AG08396 (cell line): ENCODE results near the gene SMYD2.

Experiments
- DNase-seq: peaks from one replicate; pipeline ENCODE4 v3.0.0; 2012; ENCODE audit warnings: low spot score, mixed read lengths

Gene SMYD2

GRCh38 chr1:214281021-214281719, at the start of gene SMYD2:
SMYD2 (plus strand) TSS chr1:214281159; CDS start chr1:214281255, 96 bp downstream.
- DNase-seq: peak; percentile 83

- no peak for DNase-seq
Measured at GRCh38 chr1:214233856-214234634, 46.9 kb upstream of the SMYD2 start.

GRCh38 chr1:214234635-214235025, 46.3 kb upstream of the SMYD2 start:
- DNase-seq: no peak

- no peak for DNase-seq
Measured at GRCh38 chr1:214236477-214236876, 44.5 kb upstream of the SMYD2 start.

- no peak for DNase-seq
Measured at GRCh38 chr1:214241060-214241459, 39.9 kb upstream of the SMYD2 start.

- DNase-seq: no peak
Measured at GRCh38 chr1:214244252-214244651, 36.7 kb upstream of the SMYD2 start.

GRCh38 chr1:214244841-214245240, 36.1 kb upstream of the SMYD2 start:
- DNase-seq: no peak

- DNase-seq: no peak
Measured at GRCh38 chr1:214247501-214248041, 33.4 kb upstream of the SMYD2 start.

- DNase-seq: no peak
Measured at GRCh38 chr1:214248311-214249085, 32.5 kb upstream of the SMYD2 start.

- DNase-seq: no peak
Measured at GRCh38 chr1:214249651-214250050, 31.3 kb upstream of the SMYD2 start.

- DNase-seq: no peak
Measured at GRCh38 chr1:214251354-214251753, 29.6 kb upstream of the SMYD2 start.

GRCh38 chr1:214255509-214255908, 25.4 kb upstream of the SMYD2 start:
- no peak for DNase-seq

GRCh38 chr1:214259353-214259977, 21.5 kb upstream of the SMYD2 start:
- no peak for DNase-seq

GRCh38 chr1:214260561-214261205, 20.3 kb upstream of the SMYD2 start:
- DNase-seq: no peak

GRCh38 chr1:214261206-214262123, 19.5 kb upstream of the SMYD2 start:
- DNase-seq: peak; percentile 74

- no peak for DNase-seq
Measured at GRCh38 chr1:214264196-214264595, 16.8 kb upstream of the SMYD2 start.

- no peak for DNase-seq
Measured at GRCh38 chr1:214264976-214265375, 16.0 kb upstream of the SMYD2 start.

- DNase-seq: no peak
Measured at GRCh38 chr1:214270097-214270650, 10.8 kb upstream of the SMYD2 start.

- no peak for DNase-seq
Measured at GRCh38 chr1:214271174-214271858, 9.6 kb upstream of the SMYD2 start.
